K562 (cell line): ENCODE data around the gene POP7. TPM values are rescaled to one million over a fixed set of nuclear protein-coding genes. Genes with fewer than 3 reads are reported as not detected.
"Not testable (repeated sequence)": the region's sequence is repeated elsewhere in the genome, so short reads cannot be mapped to it uniquely, and the experiment has no call there.

ENCODE experiments used
- ATAC-seq: fragments of 200-7000 bp; cut with Tn5 transposase; 3 replicates; pipeline ENCODE4 v1.9.1; 2020; ENCODE audit warnings: moderate library complexity
- BruUV-seq: library from RNA; stranded (reverse); fragments of 400-500 nt; replicated peaks from 2 replicates; lab custom pipeline; 2021; lab: Mats Ljungman, UMichigan
- CTCF ChIA-PET: fragments of 300-600 bp; formaldehyde crosslinking; extraction: SDS; loops from one replicate; lab custom pipeline; 2021; ENCODE audit warnings: low intra/inter-chr PET ratio; lab: Yijun Ruan, JAX
- POLR2A ChIA-PET: fragments of 300-600, 350-650 bp; sonication (Branson Sonifier 250); formaldehyde crosslinking; extraction: SDS; loops from one replicate; lab custom pipeline; 2021; ENCODE audit warnings: antibody characterized with exemption, inconsistent platforms; lab: Yijun Ruan, JAX
- DNase-seq, 4 experiments: peaks; one replicate each; pipeline versions ENCODE4 v3.0.0 to v3.0.0-alpha.2; 2011 to 2018; ENCODE audit warnings: low spot score in 3 of 4, mixed read lengths in 3 of 4; ENCODE audit errors: extremely low read depth in 1 of 4
- FAIRE-seq: peaks from 2 replicates; lab custom pipeline; 2011; peaks lifted over from hg19 to GRCh38; lab: Jason Lieb, UNC
- H2AFZ ChIP-seq: 2 replicates; pipeline ENCODE4 v1.6.0; 2011; ENCODE audit warnings: low read depth, low read length, control low read depth, inconsistent platforms
- H3K27ac ChIP-seq: fragments of 200-600 bp; 3 replicates; pipeline ENCODE4 v1.8.0; 2011; ENCODE audit warnings: low read depth, mild to moderate bottlenecking, control low read depth, inconsistent platforms, low read length, moderate library complexity, mixed read lengths; ENCODE audit errors: extremely low read depth
- H3K27me3 ChIP-seq, 2 experiments: fragments of 300-600 bp in 1 of 2; 2 replicates in 1 of 2; 3 replicates in 1 of 2; pipeline versions ENCODE4 v1.6.0 to v1.8.0; 2011; ENCODE audit warnings: inconsistent platforms in 2 of 2, low read length in 2 of 2, mild to moderate bottlenecking in 1 of 2, mixed read lengths in 1 of 2, moderate library complexity in 1 of 2; ENCODE audit not compliant: control insufficient read depth in 2 of 2, insufficient read depth in 2 of 2
- H3K36me3 ChIP-seq: fragments of 300-600 bp; 3 replicates; pipeline ENCODE4 v1.8.0; 2011; ENCODE audit warnings: mild to moderate bottlenecking, low read length, inconsistent platforms; ENCODE audit not compliant: control insufficient read depth, insufficient read depth
- H3K4me1 ChIP-seq, 2 experiments: fragments of 200-600 bp in 1 of 2; replicated peaks in 1 of 2; 2 replicates in 1 of 2; 3 replicates in 1 of 2; pipeline versions ENCODE4 v1.5.1 to v1.8.0; 2011; ENCODE audit warnings: inconsistent platforms in 2 of 2, low read length in 2 of 2, mild to moderate bottlenecking in 1 of 2, mixed read lengths in 1 of 2, moderate library complexity in 1 of 2; ENCODE audit not compliant: control insufficient read depth in 2 of 2, insufficient read depth in 2 of 2
- H3K4me2 ChIP-seq: 2 replicates; pipeline ENCODE4 v1.6.1; 2011; ENCODE audit warnings: low read length, control low read depth, inconsistent platforms, mixed read lengths; ENCODE audit not compliant: insufficient read depth
- H3K4me3 ChIP-seq: fragments of 200-600 bp; sonication (generic), shearing (Covaris generic); 2 replicates; pipeline ENCODE4 v1.5.1; 2016; ENCODE audit warnings: control low read depth, inconsistent platforms
- H3K79me2 ChIP-seq: fragments of 200-600 bp; 3 replicates; pipeline ENCODE4 v1.8.0; 2011; ENCODE audit warnings: low read length, inconsistent platforms; ENCODE audit not compliant: control insufficient read depth, insufficient read depth
- H3K9ac ChIP-seq, 2 experiments: 2 replicates each; pipeline versions ENCODE4 v1.6.0 to v1.6.1; 2011; ENCODE audit warnings: low read depth in 2 of 2, low read length in 2 of 2, control low read depth in 1 of 2, inconsistent platforms in 1 of 2, mild to moderate bottlenecking in 1 of 2, mixed read lengths in 1 of 2; ENCODE audit not compliant: insufficient read depth in 1 of 2
- H3K9me1 ChIP-seq: one replicate; pipeline ENCODE4 v1.6.0; 2011; ENCODE audit warnings: inconsistent platforms, mild to moderate bottlenecking, low read length, moderate library complexity; ENCODE audit not compliant: control insufficient read depth, insufficient read depth
- H3K9me3 ChIP-seq: replicated peaks from 2 replicates; pipeline ENCODE4 v1.5.1; 2011; ENCODE audit warnings: low read depth, low read length, inconsistent platforms; ENCODE audit not compliant: control insufficient read depth, insufficient read depth
- H4K20me1 ChIP-seq: replicated peaks from 2 replicates; pipeline ENCODE4 v1.6.1; 2011; ENCODE audit warnings: low read length, inconsistent platforms, mixed read lengths; ENCODE audit not compliant: control insufficient read depth, insufficient read depth
- HDAC1 ChIP-seq, 2 experiments: fragments of 450-650 bp; IDR thresholded peaks; 2 replicates each; pipeline ENCODE4 v1.6.1; 2016 to 2017; ENCODE audit warnings: inconsistent platforms in 1 of 2, mild to moderate bottlenecking in 1 of 2, moderate library complexity in 1 of 2
- MCM3 ChIP-seq: fragments of 450-650 bp; IDR thresholded peaks from 2 replicates; pipeline ENCODE4 v1.6.1; 2016
- MCM7 ChIP-seq, 2 experiments: fragments of 450-650 bp; IDR thresholded peaks; 2 replicates each; pipeline ENCODE4 v1.6.1; 2016 to 2018
- ZNF512 ChIP-seq: IDR thresholded peaks from 2 replicates; pipeline ENCODE4 v1.6.1; 2016; ENCODE audit warnings: missing genetic modification characterization, missing compliant biosample characterization
- WGBS: fragments of 100-300 bp; shearing (Covaris generic); methylation state at CpG from one replicate; pipeline ENCODE4 v1.1.6; 2016; ENCODE audit warnings: low coverage, mixed read lengths; ENCODE audit not compliant: insufficient coverage; ENCODE audit errors: missing lambda C conversion rate; 5-methylcytosine and 5-hydroxymethylcytosine counted together
- in situ Hi-C: fragments of 300-500 bp; cut with MboI; formaldehyde crosslinking; loops from 4 replicates; pipeline ENCODE4 v1.15.0; 2018; ENCODE audit warnings: inconsistent platforms, mixed read lengths
- intact Hi-C: fragments of 100-400 bp; cut with micrococcal nuclease; formaldehyde crosslinking; loops from 2 replicates; pipeline ENCODE4 v1.14.2; 2022
- polyA plus RNA-seq, 8 experiments: library from polyadenylated mRNA; depleted of rRNA in 4 of 8; stranded (reverse) in 5 of 8; unstranded in 3 of 8; fragments of >200 nt; fragmentation: Nextera tagmentation in 2 of 8; fragmentation: Illumina TruSeq in 1 of 8; extraction: Ambion mirVana in 2 of 8; extraction: Trizol in 1 of 8; gene quantifications; 2 replicates each; pipeline versions ENCODE4 v1.2.1 to v1.2.3, GENCODE V29; 2011 to 2014; ENCODE audit warnings: inconsistent platforms in 1 of 8, missing spikeins in 1 of 8
- total RNA-seq, 7 experiments: library from RNA; depleted of rRNA in 6 of 7; stranded (reverse); fragments of >200 nt in 6 of 7; fragmentation: Illumina TruSeq in 2 of 7; extraction: Trizol in 2 of 7; gene quantifications; 2 replicates each; pipeline versions ENCODE4 v1.2.1 to v1.2.3, GENCODE V29; 2011 to 2021; ENCODE audit warnings: low replicate concordance in 1 of 7
- TF ChIP-seq, protein P1 (sequence below): fragments of 450-650 bp; formaldehyde crosslinking; conservative IDR thresholded peaks from 2 replicates; pipeline ENCODE4 v1.4.0; 2022; ENCODE audit warnings: mild to moderate bottlenecking, missing genetic modification characterization
- TF ChIP-seq, protein P2 (sequence below): fragments of 450-650 bp; formaldehyde crosslinking; IDR thresholded peaks from 2 replicates; pipeline ENCODE4 v1.4.0; 2022; ENCODE audit warnings: missing genetic modification characterization

The POP7 gene
- total and polyA plus RNA-seq, 9 of the 15 experiments (the other 6 are each of a cell fraction or from before 2014, with no cell fraction given) = 11.5 to 163 (median 68.9) TPM

GRCh38 chr7:100701089-100701488, 4.8 kb upstream of the POP7 start:
- BruUV-seq, H3K36me3 ChIP-seq, ATAC-seq, H3K27ac ChIP-seq, H3K9me3 ChIP-seq, H3K79me2 ChIP-seq, FAIRE-seq, H3K9me1 ChIP-seq, H2AFZ ChIP-seq, H4K20me1 ChIP-seq, H3K4me3 ChIP-seq, intact Hi-C loops: not testable (repeated sequence)
- WGBS = 43% methylated on average over 3 of the region's 3 CpGs
- peaks cover 0 to 16% of the 10 kb centered on the region in 2 experiments; a peak in 3 of 5 replicates for H3K4me1 ChIP-seq
- TF ChIP-seq, protein P1, sequence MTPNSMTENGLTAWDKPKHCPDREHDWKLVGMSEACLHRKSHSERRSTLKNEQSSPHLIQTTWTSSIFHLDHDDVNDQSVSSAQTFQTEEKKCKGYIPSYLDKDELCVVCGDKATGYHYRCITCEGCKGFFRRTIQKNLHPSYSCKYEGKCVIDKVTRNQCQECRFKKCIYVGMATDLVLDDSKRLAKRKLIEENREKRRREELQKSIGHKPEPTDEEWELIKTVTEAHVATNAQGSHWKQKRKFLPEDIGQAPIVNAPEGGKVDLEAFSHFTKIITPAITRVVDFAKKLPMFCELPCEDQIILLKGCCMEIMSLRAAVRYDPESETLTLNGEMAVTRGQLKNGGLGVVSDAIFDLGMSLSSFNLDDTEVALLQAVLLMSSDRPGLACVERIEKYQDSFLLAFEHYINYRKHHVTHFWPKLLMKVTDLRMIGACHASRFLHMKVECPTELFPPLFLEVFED (CRISPR knock-in tag) = 0 out of 2 replicates have a peak, but pooled peaks have one; percentile 56
- TF ChIP-seq HDAC1 (IDR thresholded peaks at IDR 0.05) (peak in 1 of 2 experiments; percentile 25; a peak in 1 of 4 replicates), MCM3 (peak; percentile 75), MCM7 (IDR thresholded peaks at IDR 0.05) (0 out of 4 replicates have a peak, but pooled peaks of 1 of the 2 experiments have one; percentile 44), ZNF512 (peak; percentile 61; the same call in 1 of the 2 replicates)
- TF ChIP-seq, protein P2, sequence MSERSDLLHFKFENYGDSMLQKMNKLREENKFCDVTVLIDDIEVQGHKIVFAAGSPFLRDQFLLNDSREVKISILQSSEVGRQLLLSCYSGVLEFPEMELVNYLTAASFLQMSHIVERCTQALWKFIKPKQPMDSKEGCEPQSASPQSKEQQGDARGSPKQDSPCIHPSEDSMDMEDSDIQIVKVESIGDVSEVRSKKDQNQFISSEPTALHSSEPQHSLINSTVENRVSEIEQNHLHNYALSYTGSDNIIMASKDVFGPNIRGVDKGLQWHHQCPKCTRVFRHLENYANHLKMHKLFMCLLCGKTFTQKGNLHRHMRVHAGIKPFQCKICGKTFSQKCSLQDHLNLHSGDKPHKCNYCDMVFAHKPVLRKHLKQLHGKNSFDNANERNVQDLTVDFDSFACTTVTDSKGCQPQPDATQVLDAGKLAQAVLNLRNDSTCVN = 0 out of 2 replicates have a peak, but pooled peaks have one; percentile 13
- TF ChIP-seq, all 486 proteins: peak for 6; not testable (repeated sequence) for 480
- H3K9ac ChIP-seq, H3K4me2 ChIP-seq, DNase-seq, CTCF ChIA-PET, in situ Hi-C loops, POLR2A ChIA-PET: not testable (repeated sequence)
- peaks cover 11 to 15% of the 10 kb centered on the region in 2 experiments for H3K27me3 ChIP-seq
